B cell (primary cell): ENCODE measurements around the gene ALG6.
A peak's percentile ranks its signal among the peaks of the same experiment; 100 is the strongest.

ENCODE experiments used
- CTCF ChIP-seq: fragments of 200-600 bp; IDR thresholded peaks from one replicate; pipeline ENCODE4 v1.8.0; 2022; ENCODE audit warnings: antibody characterized with exemption, mild to moderate bottlenecking
- EZH2 ChIP-seq: IDR thresholded peaks from 2 replicates; pipeline ENCODE4 v1.6.1; 2012; ENCODE audit warnings: borderline replicate concordance, low read depth, mild to moderate bottlenecking, moderate library complexity, low read length; ENCODE audit not compliant: insufficient read depth, poor library complexity, severe bottlenecking

- TF ChIP-seq CTCF (peak; percentile 64), EZH2 (no peak)
Observed at GRCh38 chr1:63327417-63328054, 39.9 kb upstream of the ALG6 start.
